ENCODE results near the gene YOD1. TPM values are rescaled to one million over a fixed set of nuclear protein-coding genes. Genes with fewer than 3 reads are reported as not detected.

YOD1 gene
- total RNA-seq, 2 experiments from 2014 or later = 17.9 TPM

DNA sequence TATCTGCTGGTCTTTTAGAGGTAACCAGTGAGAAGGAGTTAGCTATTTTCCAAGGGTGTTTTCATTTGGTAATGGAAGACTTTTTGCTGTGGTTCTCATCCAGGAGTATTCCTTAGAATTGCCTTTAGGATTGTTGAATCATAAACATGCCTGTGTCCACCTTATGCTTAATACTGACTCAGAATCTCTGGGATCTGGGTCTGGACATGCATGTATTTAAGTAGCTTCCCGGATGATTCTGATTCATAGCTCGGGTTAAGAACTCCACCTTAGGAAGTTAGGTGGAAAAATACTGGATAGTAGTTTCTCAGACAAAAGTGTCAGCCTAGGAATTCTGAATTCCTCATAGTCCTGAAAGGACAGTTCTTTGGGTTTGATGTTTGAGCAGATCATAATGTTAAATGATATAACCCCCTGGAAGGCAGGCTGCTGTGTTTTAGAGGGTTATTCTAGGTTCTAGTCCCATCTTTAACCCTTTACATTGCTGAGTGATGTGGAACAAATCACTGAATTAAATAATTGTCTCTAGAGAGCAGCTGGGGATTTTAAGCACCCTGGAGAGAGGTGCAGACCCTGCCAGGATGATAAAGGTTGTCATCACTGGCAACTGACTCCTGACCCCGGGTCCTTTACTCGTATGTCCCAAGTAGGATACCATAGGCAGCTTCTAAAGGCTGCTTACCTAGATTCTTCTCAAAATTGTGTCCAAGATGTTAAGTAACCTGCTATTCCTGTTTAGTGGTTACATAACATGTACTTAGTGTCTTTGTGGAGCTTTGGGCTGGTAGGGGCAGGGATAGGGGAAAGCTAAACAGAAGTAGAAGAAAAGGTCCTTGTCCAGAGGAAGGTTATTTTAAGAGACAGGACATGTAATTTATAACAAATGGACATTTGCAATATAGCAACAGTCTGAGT is 23.2 kb upstream of the YOD1 start:
- H3K9me3 Mint-ChIP-seq = no peaks in the 10 kb centered on the region
- Histone ChIP-seq H3K36me3 (ENCODE audit: insufficient read depth, low read length) (no peaks in the 10 kb centered on the region), H3K4me1 (ENCODE audit: insufficient read depth, low read length) (peaks cover 26% of the 10 kb centered on the region), H3K4me3 (ENCODE audit: low read length) (no peak overlapping the region), H3K27ac (ENCODE audit: low read depth in 1 of 2, low read length in 2 of 2) (no peak overlapping the region), H3K9me3 (ENCODE audit: control insufficient read depth in 1 of 2, insufficient read depth in 1 of 2, low read length in 2 of 2) (no peaks in the 10 kb centered on the region), H3K27me3 (ENCODE audit: control insufficient read depth in 1 of 2, insufficient read depth in 2 of 2, low read length in 2 of 2) (no peaks in the 10 kb centered on the region)
- H3K4me1 Mint-ChIP-seq (ENCODE audit: low read depth) = peaks cover 36% of the 10 kb centered on the region
- H3K27me3 Mint-ChIP-seq = peaks cover 5% of the 10 kb centered on the region
- H3K4me3 Mint-ChIP-seq = no peak overlapping the region
- ATAC-seq (ENCODE audit: poor library complexity) (no peak), DNase-seq (no peak)
- POLR2A ChIA-PET = interaction anchor here (1.2 kb wide), 1 partner anchor 23 kb away, joined by 3 read pairs; the partner anchor contains the start of gene YOD1
- no peak overlapping the region for H3K27ac Mint-ChIP-seq
- TF ChIP-seq, protein P1, sequence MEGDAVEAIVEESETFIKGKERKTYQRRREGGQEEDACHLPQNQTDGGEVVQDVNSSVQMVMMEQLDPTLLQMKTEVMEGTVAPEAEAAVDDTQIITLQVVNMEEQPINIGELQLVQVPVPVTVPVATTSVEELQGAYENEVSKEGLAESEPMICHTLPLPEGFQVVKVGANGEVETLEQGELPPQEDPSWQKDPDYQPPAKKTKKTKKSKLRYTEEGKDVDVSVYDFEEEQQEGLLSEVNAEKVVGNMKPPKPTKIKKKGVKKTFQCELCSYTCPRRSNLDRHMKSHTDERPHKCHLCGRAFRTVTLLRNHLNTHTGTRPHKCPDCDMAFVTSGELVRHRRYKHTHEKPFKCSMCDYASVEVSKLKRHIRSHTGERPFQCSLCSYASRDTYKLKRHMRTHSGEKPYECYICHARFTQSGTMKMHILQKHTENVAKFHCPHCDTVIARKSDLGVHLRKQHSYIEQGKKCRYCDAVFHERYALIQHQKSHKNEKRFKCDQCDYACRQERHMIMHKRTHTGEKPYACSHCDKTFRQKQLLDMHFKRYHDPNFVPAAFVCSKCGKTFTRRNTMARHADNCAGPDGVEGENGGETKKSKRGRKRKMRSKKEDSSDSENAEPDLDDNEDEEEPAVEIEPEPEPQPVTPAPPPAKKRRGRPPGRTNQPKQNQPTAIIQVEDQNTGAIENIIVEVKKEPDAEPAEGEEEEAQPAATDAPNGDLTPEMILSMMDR (IDR thresholded peaks at IDR 0.05) = no peak
- CTCF ChIA-PET = interaction anchor here (0.6 to 3.0 kb wide), 3 partner anchors 23 to 24 kb away, joined by 3 to 13 read pairs (median 4); no protein-coding TSS in a partner anchor
- intact Hi-C loops (cut with DNase I, micrococcal nuclease) = loop anchor here in 1 of 2 experiments (10.0 kb wide), 1 partner anchor 139 kb away; no protein-coding TSS in a partner anchor
- peaks cover under 1% of the 10 kb centered on the region for H3K36me3 Mint-ChIP-seq (ENCODE audit: low read depth)

DNA sequence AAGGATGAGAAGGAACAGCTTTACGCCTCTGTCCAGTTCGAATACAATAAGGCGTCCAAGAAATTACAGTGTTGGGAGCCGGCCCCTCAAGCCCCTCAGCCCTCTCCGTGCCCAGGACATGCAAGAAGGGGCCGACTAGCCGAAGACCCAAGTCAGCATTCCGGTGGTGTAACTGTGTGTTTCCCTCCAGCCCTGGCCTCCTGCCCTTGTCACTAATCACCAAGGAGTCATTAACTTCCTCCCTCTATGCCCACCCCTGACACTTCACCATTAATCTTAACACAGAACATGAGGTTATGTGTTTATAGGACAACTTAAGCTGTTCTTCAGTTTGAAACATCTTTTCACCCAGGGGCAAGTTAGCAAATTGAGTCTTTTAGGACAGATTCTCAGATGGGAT is 21.2 kb upstream of the YOD1 start:
- TF ChIP-seq, protein P1 (IDR thresholded peaks at IDR 0.05) = no peak
- Mint-ChIP-seq H3K27me3 (no peaks in the 10 kb centered on the region), H3K36me3 (ENCODE audit: low read depth) (peaks cover 4% of the 10 kb centered on the region), H3K4me1 (ENCODE audit: low read depth) (peaks cover 34% of the 10 kb centered on the region), H3K4me3 (no peak overlapping the region), H3K27ac (no peak overlapping the region), H3K9me3 (no peaks in the 10 kb centered on the region)
- Histone ChIP-seq H3K4me1 (ENCODE audit: insufficient read depth, low read length) (peaks cover 28% of the 10 kb centered on the region), H3K4me3 (ENCODE audit: low read length) (no peak overlapping the region), H3K36me3 (ENCODE audit: insufficient read depth, low read length) (no peaks in the 10 kb centered on the region), H3K27me3 (ENCODE audit: control insufficient read depth in 1 of 2, insufficient read depth in 2 of 2, low read length in 2 of 2) (no peaks in the 10 kb centered on the region), H3K27ac (ENCODE audit: low read depth in 1 of 2, low read length in 2 of 2) (no peak overlapping the region), H3K9me3 (ENCODE audit: control insufficient read depth in 1 of 2, insufficient read depth in 1 of 2, low read length in 2 of 2) (no peaks in the 10 kb centered on the region)
- intact Hi-C loops (cut with DNase I, micrococcal nuclease) = loop anchor here in 1 of 2 experiments (10.0 kb wide), 1 partner anchor 137 kb away; no protein-coding TSS in a partner anchor
- ChIA-PET POLR2A (interaction anchor here (1.5 kb wide), 1 partner anchor 18 kb away, joined by 4 read pairs; no protein-coding TSS in a partner anchor), CTCF (interaction anchor here (1.9 kb wide), 1 partner anchor 22 kb away, joined by 6 read pairs; no protein-coding TSS in a partner anchor)
- ATAC-seq (ENCODE audit: poor library complexity) (no peak), DNase-seq (no peak)

DNA sequence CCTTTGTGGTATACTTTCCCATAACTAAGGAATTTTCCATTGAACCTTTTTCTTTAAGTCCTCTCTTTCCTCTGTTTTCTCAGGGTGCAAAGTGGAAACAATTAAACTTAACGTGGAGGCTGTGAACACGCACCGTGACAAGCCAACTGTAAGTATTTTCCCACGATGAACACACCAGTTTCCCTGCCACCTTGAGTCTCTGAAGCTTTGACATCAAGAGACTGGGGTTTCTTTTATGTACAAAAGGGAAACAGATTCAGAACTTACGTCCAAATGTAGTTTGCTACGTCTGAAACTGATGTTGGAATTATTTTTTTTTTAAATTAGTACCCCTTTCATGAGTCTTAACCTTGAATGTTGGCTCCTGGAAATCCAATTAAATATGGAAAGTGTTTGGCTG is 20.4 kb upstream of the YOD1 start:
- DNase-seq (peak in 4 of 14 experiments; percentile 9 to 67 (median 38)), ATAC-seq (ENCODE audit: poor library complexity) (peak; percentile 87)
- H3K27ac Mint-ChIP-seq = peak overlapping the region; percentile 67
- H3K27me3 ChIP-seq (ENCODE audit: control insufficient read depth in 1 of 2, insufficient read depth in 2 of 2, low read length in 2 of 2) = no peaks in the 10 kb centered on the region
- CTCF ChIA-PET = interaction anchor here (1.2 to 1.9 kb wide), 2 partner anchors 18 to 22 kb away, joined by 4 to 6 read pairs; partner anchors contain the start of gene PFKFB2
- peak overlapping the region; percentile 36 for H3K4me3 Mint-ChIP-seq
- peaks cover 34% of the 10 kb centered on the region for H3K4me1 Mint-ChIP-seq (ENCODE audit: low read depth)
- H3K27me3 Mint-ChIP-seq = no peaks in the 10 kb centered on the region
- no peak overlapping the region for H3K4me3 ChIP-seq (ENCODE audit: low read length)
- H3K9me3 Mint-ChIP-seq = no peaks in the 10 kb centered on the region
- H3K27ac ChIP-seq (ENCODE audit: low read depth in 1 of 2, low read length in 2 of 2) = no peak overlapping the region
- no peaks in the 10 kb centered on the region for H3K9me3 ChIP-seq (ENCODE audit: control insufficient read depth in 1 of 2, insufficient read depth in 1 of 2, low read length in 2 of 2)
- TF ChIP-seq, protein P1 (IDR thresholded peaks at IDR 0.05) = no peak
- intact Hi-C loops (cut with DNase I, micrococcal nuclease) = loop anchor here (2.0 to 10.0 kb wide), 2 partner anchors 19 to 137 kb away; partner anchors contain the start of gene PFKFB2 (in 1 of the 2)
- no peaks in the 10 kb centered on the region for H3K36me3 ChIP-seq (ENCODE audit: insufficient read depth, low read length)
- H3K36me3 Mint-ChIP-seq (ENCODE audit: low read depth) = peaks cover 4% of the 10 kb centered on the region
- POLR2A ChIA-PET = interaction anchor here (0.9 to 2.4 kb wide), 5 partner anchors 17 to 250 kb away, joined by 4 to 9 read pairs (median 4); partner anchors contain the start of genes CD55 and PFKFB2
- H3K4me1 ChIP-seq (ENCODE audit: insufficient read depth, low read length) = peaks cover 28% of the 10 kb centered on the region

Data from CD4-positive, alpha-beta T cell (primary cell).